Cardiac muscle cell (in vitro differentiated cells and primary cell): ENCODE data around the gene GRID1. TPM values are rescaled to one million over a fixed set of nuclear protein-coding genes. Genes with fewer than 3 reads are reported as not detected.

Experiments
- DNase-seq, 2 donors: peaks; one replicate each; pipeline versions ENCODE4 v3.0.0 to v3.0.0-alpha.2; 2010 to 2017; ENCODE audit warnings: low read depth in 1 of 2, low spot score in 1 of 2
- H3K27ac ChIP-seq: fragments of 200-600 bp; sonication (generic); 2 replicates; pipeline ENCODE4 v1.5.1; 2016
- H3K27me3 ChIP-seq: fragments of 200-600 bp; sonication (generic); 2 replicates; pipeline ENCODE4 v1.6.0; 2016; ENCODE audit warnings: control low read depth
- H3K36me3 ChIP-seq: fragments of 200-600 bp; sonication (generic); 2 replicates; pipeline ENCODE4 v1.5.1; 2016; ENCODE audit warnings: control low read depth
- H3K4me1 ChIP-seq: fragments of 200-600 bp; sonication (generic); 2 replicates; pipeline ENCODE4 v1.8.1; 2017; ENCODE audit warnings: low read depth, mild to moderate bottlenecking, mixed run types
- H3K4me3 ChIP-seq: fragments of 200-600 bp; sonication (generic); 2 replicates; pipeline ENCODE4 v1.5.1; 2016; ENCODE audit warnings: mild to moderate bottlenecking
- H3K9me3 ChIP-seq: fragments of 200-600 bp; sonication (generic); 2 replicates; pipeline ENCODE4 v1.5.1; 2017; ENCODE audit warnings: low read depth, mild to moderate bottlenecking, control low read depth
- CTCF ChIP-seq: IDR thresholded peaks from 2 replicates; pipeline ENCODE4 v1.5.1; 2012; ENCODE audit warnings: low read depth, mild to moderate bottlenecking, low read length
- polyA plus RNA-seq: library from polyadenylated mRNA; unstranded; fragments of >200 nt; fragmentation: Nextera tagmentation; extraction: Ambion mirVana; gene quantifications from 2 replicates; pipeline ENCODE4 v1.2.1, GENCODE V29; 2016
- total RNA-seq: library from RNA; depleted of rRNA; stranded (reverse); fragments of >200 nt; gene quantifications from 2 replicates; pipeline ENCODE4 v1.2.3, GENCODE V29; 2016

Gene GRID1
- total and polyA plus RNA-seq, 2 experiments from 2014 or later: 1.5 to 1.6 TPM

GRCh38 chr10:86249794-86250193 lies 116.8 kb downstream of the GRID1 start:
- no peak for DNase-seq
- H3K27ac ChIP-seq: no peak overlapping the region
- no peaks in the 10 kb centered on the region for H3K9me3 ChIP-seq
- TF ChIP-seq CTCF: no peak
- no peaks in the 10 kb centered on the region for H3K27me3 ChIP-seq
- H3K36me3 ChIP-seq: no peaks in the 10 kb centered on the region
- H3K4me1 ChIP-seq: no peaks in the 10 kb centered on the region
- no peak overlapping the region for H3K4me3 ChIP-seq

- no peaks in the 10 kb centered on the region for H3K27me3 ChIP-seq
- H3K4me3 ChIP-seq: no peak overlapping the region
- H3K27ac ChIP-seq: no peak overlapping the region
- no peak for TF ChIP-seq CTCF
- DNase-seq: no peak
- no peaks in the 10 kb centered on the region for H3K9me3 ChIP-seq
- H3K36me3 ChIP-seq: no peaks in the 10 kb centered on the region
- no peaks in the 10 kb centered on the region for H3K4me1 ChIP-seq
Measured at GRCh38 chr10:86248062-86248461, 118.5 kb downstream of the GRID1 start.

- Histone ChIP-seq H3K9me3 (no peaks in the 10 kb centered on the region), H3K4me3 (no peak overlapping the region), H3K27ac (no peak overlapping the region), H3K4me1 (no peaks in the 10 kb centered on the region), H3K36me3 (no peaks in the 10 kb centered on the region), H3K27me3 (no peaks in the 10 kb centered on the region)
- no peak for TF ChIP-seq CTCF
- DNase-seq: no peak
Measured at GRCh38 chr10:86247588-86247987, 119.0 kb downstream of the GRID1 start.

- no peak overlapping the region for H3K27ac ChIP-seq
- no peaks in the 10 kb centered on the region for H3K36me3 ChIP-seq
- no peaks in the 10 kb centered on the region for H3K27me3 ChIP-seq
- H3K4me3 ChIP-seq: no peak overlapping the region
- H3K9me3 ChIP-seq: no peaks in the 10 kb centered on the region
- TF ChIP-seq CTCF: no peak
- no peaks in the 10 kb centered on the region for H3K4me1 ChIP-seq
- no peak for DNase-seq
Measured at GRCh38 chr10:86247073-86247472, 119.5 kb downstream of the GRID1 start.

GRCh38 chr10:86246279-86246940 lies 120.2 kb downstream of the GRID1 start:
- H3K36me3 ChIP-seq: no peaks in the 10 kb centered on the region
- TF ChIP-seq CTCF: no peak
- no peaks in the 10 kb centered on the region for H3K9me3 ChIP-seq
- no peaks in the 10 kb centered on the region for H3K4me1 ChIP-seq
- H3K4me3 ChIP-seq: no peak overlapping the region
- no peak overlapping the region for H3K27ac ChIP-seq
- DNase-seq: no peak
- H3K27me3 ChIP-seq: no peaks in the 10 kb centered on the region
